ENCODE results near the gene CITED1.
A peak's percentile ranks its signal among the peaks of the same experiment; 100 is the strongest.

Gene CITED1

DNA sequence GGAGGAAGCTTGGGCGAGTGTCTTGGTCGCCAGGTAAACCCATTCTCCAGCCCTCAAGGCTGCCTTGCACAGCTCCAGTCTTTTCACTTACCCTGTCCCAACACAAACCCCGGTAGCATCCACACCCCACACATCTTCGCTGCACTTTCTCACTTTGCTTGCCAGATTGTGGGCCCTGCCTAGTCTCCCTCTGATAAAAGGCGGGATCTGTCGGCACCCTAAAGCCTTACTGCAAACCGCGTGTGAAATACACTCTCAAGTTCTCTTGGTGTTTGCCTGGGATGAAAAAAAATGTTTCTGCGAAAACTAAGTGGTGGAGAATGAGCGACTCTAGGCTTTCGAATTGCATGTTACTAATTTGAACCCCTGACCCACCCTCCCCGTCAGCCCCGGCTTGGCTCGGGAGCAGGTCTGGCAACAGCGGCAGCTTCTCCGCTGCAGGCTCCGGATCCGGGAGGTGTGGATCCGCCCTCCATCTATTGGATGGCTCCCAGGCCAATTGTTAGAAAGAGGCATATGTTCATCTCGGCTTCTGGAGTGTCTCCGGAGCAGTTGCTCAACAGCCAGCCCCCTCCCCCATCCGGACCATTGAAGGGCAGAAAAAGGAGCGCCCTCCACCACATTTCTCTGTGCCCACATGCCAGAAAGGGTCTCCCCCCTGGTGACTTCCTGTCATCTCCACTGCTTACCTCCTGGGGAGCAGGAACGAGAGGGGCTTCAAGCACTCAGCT lies 3.0 kb upstream of the CITED1 start:
- DNase-seq (ENCODE audit: low read depth): peak; percentile 46

- DNase-seq (ENCODE audit: low read depth): no peak
Measured at GRCh38 chrX:72308209-72308565, 2.5 kb upstream of the CITED1 start.

DNA sequence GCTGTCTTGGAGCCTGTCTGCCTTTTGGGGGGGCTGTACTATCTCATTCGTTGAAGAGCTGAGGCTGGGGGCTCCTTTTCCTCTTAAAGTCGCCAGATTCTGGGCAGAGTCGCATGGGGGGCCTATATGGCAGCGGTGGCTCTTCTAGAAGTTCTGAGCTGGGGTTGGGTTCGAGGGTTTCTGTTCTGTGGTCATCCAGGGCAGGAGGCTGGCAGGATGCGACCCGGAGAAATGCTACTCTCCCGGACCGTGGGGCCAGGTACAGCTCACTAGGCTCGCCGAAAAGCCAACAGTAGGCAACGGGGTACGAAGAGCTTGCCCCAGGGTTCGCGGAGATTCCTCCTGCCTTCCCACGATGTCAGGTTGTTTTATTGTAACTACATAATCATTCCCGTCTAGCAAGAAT lies 1.9 kb upstream of the CITED1 start:
- no peak for DNase-seq (ENCODE audit: low read depth)

DNA sequence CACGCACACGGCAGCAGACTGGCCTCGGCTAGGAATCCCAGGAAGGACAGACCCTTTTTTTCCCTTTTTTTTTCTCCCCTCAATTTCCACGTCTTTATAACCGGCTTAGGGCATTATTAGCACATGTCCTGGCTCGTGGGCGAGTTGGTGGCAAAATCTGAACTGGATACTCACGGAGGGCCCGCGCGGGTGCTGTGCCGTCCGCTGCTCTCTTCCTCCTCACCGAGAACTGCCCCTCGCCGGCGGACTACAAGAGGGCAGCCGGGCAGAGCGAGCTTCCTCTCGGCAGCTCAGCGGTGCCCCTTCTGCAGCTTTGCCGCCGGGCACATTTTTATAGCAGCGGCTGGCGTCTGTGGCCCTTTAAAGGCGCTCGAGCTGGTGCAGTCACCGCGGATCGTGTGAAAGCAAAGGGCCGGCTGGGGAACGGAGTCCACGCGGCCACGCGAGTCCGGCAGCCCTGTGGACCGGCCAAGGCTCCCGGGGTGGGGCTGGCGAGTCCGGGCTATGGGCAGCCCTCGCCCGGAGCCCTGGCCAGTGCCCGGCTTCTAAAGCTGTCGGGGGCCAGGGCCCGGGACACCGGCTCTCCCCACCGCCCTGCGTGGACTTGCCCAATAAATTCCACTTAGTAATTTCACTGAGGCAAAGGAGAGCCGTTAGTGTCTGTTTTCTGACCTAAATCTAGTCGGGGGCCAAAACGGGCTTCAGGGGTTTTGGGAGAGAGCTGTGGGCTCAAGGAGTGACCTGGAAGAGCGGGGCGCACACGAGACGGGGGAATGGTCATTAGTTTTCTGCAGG lies 1.3 kb upstream of the CITED1 start:
- peak; percentile 57 for DNase-seq (ENCODE audit: low read depth)

GRCh38 chrX:72306085-72306801 lies 529 bp upstream of the CITED1 start:
- no peak for DNase-seq (ENCODE audit: low read depth)

- no peak for DNase-seq (ENCODE audit: low read depth)
Measured at GRCh38 chrX:72304877-72305276, 837 bp downstream of the CITED1 start.

DNA sequence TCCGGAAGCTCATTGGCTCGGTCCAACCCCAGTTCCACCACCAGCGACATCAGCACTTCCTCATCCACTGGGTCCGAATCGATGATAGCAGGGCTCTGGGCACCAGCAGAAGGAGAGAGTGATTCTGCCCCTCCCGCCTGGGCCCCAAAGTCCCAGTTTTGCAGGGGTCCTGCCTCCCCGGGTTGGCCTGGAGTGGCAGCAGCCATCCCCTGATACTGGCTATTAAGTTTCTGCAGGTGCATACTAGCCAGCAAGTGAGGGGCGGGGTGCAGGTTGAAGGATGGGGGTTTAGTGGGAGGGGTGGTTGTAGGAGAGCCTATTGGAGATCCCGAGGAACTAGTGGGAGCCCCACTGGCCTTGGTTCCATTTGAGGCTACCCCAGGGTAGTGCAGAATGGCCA lies 3.9 kb downstream of the CITED1 start:
- DNase-seq (ENCODE audit: low read depth): no peak

- no peak for DNase-seq (ENCODE audit: low read depth)
Measured at GRCh38 chrX:72299891-72300630, 5.7 kb downstream of the CITED1 start.

- no peak for DNase-seq (ENCODE audit: low read depth)
Measured at GRCh38 chrX:72297953-72298730, 7.6 kb downstream of the CITED1 start.

GRCh38 chrX:72296991-72297390 lies 8.7 kb downstream of the CITED1 start:
- peak; percentile 15 for DNase-seq (ENCODE audit: low read depth)

GRCh38 chrX:72295745-72296144 lies 10.0 kb downstream of the CITED1 start:
- DNase-seq (ENCODE audit: low read depth): no peak

DNA sequence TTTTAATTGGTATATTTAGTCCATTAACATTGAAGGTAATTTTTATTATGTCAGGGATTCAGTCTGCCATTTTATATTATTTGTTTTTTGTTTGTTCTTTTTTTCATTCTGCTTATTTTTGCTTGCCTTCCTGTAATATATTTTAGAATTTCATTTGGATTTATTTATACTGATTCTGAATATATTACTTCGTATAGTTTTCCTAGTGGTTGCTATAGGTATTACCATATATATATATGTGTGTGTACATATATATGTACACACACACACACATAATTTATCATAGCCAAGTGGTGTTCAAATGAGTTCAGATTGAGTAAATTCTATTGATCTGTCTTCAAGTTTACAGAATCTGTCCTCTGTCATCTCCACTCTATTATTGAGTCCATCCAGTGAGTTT lies 11.2 kb downstream of the CITED1 start:
- DNase-seq (ENCODE audit: low read depth): no peak

DNA sequence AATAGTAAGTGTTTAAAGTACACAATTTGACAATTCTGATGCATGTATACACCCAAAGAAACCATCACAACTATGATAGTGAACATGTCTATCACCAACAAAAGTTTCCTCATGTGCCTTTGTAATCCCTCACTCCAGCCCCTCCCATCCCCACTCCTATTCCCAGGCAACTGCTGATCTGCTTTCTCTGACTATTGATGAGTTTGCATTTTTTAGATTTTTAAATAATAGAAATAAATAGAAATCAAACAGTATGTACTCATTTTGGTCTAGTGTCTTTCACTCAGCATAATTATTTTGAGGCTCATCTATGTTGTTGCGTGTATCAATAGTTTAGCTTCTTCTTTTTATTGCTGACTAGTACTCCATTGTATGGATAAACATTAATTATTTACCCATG lies 23.4 kb downstream of the CITED1 start:
- DNase-seq (ENCODE audit: low read depth): no peak

DNA sequence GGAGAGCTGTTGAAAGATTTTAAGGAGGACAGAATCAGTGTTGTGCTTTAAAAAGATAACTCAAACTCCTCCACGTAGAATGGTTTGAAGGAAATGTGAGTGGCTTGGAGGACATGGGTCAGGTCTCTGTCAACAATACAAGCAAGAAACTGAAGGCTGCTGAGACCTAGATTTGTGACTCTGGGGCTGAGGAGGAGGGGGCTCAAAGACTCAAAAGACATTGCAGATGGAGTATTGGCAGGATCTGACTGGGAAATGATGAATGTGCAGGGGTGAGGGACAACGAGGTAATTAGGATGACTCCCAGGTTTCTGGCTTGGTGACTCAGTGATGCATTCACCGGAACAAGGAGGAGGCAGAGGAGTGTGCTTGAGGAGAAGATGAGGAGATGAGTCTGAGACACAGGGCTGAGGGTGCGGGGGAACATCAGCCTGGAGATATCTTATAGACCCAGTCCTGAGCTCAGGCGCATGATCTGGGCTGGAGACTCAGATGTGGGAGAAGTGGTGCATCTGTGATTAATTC lies 25.3 kb downstream of the CITED1 start:
- no peak for DNase-seq (ENCODE audit: low read depth)

- no peak for DNase-seq (ENCODE audit: low read depth)
Measured at GRCh38 chrX:72276478-72276953, 29.2 kb downstream of the CITED1 start.

GRCh38 chrX:72274526-72274925 lies 31.2 kb downstream of the CITED1 start:
- DNase-seq (ENCODE audit: low read depth): no peak

GRCh38 chrX:72273718-72274117 lies 32.0 kb downstream of the CITED1 start:
- DNase-seq (ENCODE audit: low read depth): no peak

GRCh38 chrX:72272868-72273267 lies 32.8 kb downstream of the CITED1 start:
- DNase-seq (ENCODE audit: low read depth): no peak

- no peak for DNase-seq (ENCODE audit: low read depth)
Measured at GRCh38 chrX:72271812-72272211, 33.9 kb downstream of the CITED1 start.

- no peak for DNase-seq (ENCODE audit: low read depth)
Measured at GRCh38 chrX:72271091-72271788, 34.5 kb downstream of the CITED1 start.
